Activated T-helper 2 cell treated with anti-CD3 and anti-CD28 coated beads, Interferon-gamma antibody, Interleukin-2, Interleukin-4, amounts not matched to agents 10 μg/mL and 5 μg/mL and 100 μg/mL, durations not matched to agents 14 hours and 24 hours and 36 hours (primary cell): ENCODE data around the gene SLC12A7. TPM values are rescaled to one million over a fixed set of nuclear protein-coding genes. Genes with fewer than 3 reads are reported as not detected.

Experiments
- DNase-seq: peaks from one replicate; pipeline ENCODE4 v3.0.0; 2021; ENCODE audit warnings: low spot score
- H3K27ac Mint-ChIP-seq: one replicate; pipeline ENCODE4 v1.8.0; 2021; ENCODE audit warnings: mixed read lengths
- H3K27me3 Mint-ChIP-seq: one replicate; pipeline ENCODE4 v1.8.0; 2021; ENCODE audit warnings: low read depth, mixed read lengths
- H3K36me3 Mint-ChIP-seq: one replicate; pipeline ENCODE4 v1.8.0; 2021; ENCODE audit warnings: low read depth, mixed read lengths
- H3K4me1 Mint-ChIP-seq: one replicate; pipeline ENCODE4 v1.8.0; 2021; ENCODE audit warnings: low read depth, mixed read lengths
- H3K4me3 Mint-ChIP-seq: one replicate; pipeline ENCODE4 v1.8.0; 2021; ENCODE audit warnings: low read depth, mild to moderate bottlenecking, moderate library complexity, mixed read lengths
- H3K9me3 Mint-ChIP-seq: one replicate; pipeline ENCODE4 v1.8.0; 2021; ENCODE audit warnings: mixed read lengths
- intact Hi-C: fragments of 100-400 bp; cut with micrococcal nuclease; formaldehyde crosslinking; loops from one replicate; pipeline ENCODE4 v1.15.1; 2023
- total RNA-seq: library from RNA; stranded (reverse); gene quantifications from 2 replicates; pipeline ENCODE4 v1.2.3, GENCODE V29; 2022

SLC12A7 gene
- total RNA-seq, 1 donor from 2014 or later = 31.9 TPM

DNA sequence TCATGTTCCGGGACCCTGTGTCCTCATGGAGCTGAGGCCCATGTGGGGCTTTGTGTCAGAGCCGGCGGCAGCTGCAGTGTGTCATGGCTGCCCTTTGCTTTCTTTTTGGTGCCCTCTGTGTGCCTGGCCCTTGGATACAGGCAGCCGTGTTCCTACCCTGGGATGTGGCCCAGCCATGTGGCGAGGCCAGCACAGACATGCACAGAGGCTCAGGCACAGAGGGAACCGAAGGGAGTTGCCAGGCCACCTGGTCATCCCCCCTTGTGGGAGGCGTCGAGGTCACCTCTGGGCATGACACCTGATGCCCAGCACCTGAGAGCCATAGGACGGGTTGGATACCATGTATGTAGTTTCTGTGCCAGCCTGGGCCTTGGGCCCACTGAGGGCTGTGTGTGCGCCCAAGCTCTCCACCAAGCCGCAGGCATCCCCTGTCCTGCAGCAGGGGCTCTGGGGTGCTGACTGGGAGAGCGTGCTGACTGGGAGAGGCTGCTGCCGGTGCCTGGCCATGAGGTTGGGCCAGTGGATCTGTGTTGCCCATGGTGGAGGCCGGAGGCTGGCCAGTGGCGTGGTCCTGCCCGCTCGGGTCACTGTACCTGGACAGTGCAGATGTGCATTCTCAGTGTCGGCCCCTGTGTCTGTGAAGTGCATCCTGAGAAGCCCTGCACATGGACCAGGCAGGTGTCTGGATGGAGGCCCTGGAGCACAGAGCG, 98.5 kb downstream of the SLC12A7 start:
- intact Hi-C loops = no loop called here
- no peak overlapping the region for H3K27ac Mint-ChIP-seq
- H3K36me3 Mint-ChIP-seq = peaks cover 8% of the 10 kb centered on the region
- H3K4me1 Mint-ChIP-seq = peaks cover 17% of the 10 kb centered on the region
- H3K4me3 Mint-ChIP-seq = no peak overlapping the region
- H3K27me3 Mint-ChIP-seq = no peaks in the 10 kb centered on the region
- DNase-seq = no peak
- no peaks in the 10 kb centered on the region for H3K9me3 Mint-ChIP-seq

DNA sequence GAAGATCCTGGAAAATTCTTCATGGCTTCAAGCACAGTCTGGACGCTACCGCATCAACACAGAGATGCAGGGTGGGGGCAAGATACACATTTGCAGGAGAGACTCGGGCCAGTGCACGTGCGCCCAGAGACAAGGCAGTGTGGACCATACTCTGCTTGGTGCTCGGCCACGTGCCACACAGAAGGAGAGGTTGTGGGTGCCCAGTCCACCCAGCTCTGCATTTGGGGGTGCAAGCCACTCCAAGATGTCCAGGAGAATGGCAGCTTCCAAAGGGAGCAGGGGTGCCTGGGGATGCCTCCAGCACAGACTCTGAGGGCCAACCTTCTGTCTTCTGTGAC, 99.0 kb downstream of the SLC12A7 start:
- intact Hi-C loops = no loop called here
- Mint-ChIP-seq H3K36me3 (peaks cover 8% of the 10 kb centered on the region), H3K4me1 (peaks cover 20% of the 10 kb centered on the region), H3K27ac (no peak overlapping the region), H3K27me3 (peaks cover under 1% of the 10 kb centered on the region), H3K4me3 (no peak overlapping the region), H3K9me3 (no peaks in the 10 kb centered on the region)
- no peak for DNase-seq

DNA sequence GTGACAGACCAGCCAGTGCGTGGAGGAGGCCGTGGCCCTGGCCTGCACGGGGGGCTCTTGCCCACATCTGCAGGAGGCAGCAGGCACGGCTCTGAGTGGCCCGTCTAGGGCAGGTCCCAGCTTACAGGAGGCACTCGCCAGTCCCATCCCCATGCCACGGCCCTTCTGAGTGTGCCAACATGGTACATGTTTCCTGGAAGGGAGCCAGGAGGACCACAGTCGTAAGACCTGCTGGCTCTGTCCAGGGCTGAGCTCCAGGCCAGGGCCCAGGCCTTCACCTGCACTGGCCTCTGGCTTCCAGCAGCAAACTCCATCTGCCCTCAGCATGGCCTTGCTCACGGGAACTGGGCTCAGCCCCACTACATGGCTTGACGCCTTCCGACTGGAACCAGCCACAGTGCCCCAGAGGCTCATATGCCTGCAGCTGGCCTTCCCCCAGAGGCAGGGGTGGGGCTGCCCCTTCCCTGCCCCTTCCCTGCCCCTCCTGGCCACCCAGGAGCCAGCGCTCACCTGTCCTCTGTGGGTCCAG, 99.5 kb downstream of the SLC12A7 start:
- Mint-ChIP-seq H3K27ac (no peak overlapping the region), H3K4me1 (peaks cover 21% of the 10 kb centered on the region), H3K4me3 (no peak overlapping the region), H3K36me3 (peaks cover 8% of the 10 kb centered on the region), H3K9me3 (no peaks in the 10 kb centered on the region), H3K27me3 (peaks cover 3% of the 10 kb centered on the region)
- DNase-seq = no peak
- intact Hi-C loops = no loop called here

DNA sequence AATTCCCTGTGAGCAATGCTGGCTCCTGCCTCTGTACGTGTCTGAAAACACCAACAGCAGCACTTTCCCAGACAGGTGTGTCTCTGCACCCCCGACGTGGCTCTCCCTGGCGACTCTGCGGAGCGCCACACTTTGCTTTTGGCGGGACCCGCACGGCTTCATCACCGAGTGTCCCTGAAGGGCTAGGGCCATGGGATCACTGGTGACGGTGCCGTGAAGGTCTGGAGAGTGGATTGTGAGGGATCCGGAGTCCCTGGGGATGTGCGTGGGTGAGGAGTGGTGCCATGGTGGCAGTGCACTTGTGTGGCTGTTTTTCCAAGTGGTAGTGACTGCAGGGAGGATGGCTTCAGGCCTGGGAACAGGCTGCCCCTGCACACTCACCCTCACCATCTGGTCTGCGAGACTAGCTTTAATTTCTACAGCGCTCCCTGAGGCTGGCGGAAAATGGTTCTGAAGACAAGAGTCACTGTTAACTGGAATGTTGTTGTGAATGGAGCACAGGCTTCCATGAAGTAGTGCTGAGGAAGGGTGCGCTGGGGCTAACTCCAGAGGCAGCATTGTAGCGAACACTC, 100.0 kb downstream of the SLC12A7 start:
- peaks cover 23% of the 10 kb centered on the region for H3K4me1 Mint-ChIP-seq
- DNase-seq = no peak
- H3K36me3 Mint-ChIP-seq = peaks cover 8% of the 10 kb centered on the region
- H3K9me3 Mint-ChIP-seq = no peaks in the 10 kb centered on the region
- peaks cover 4% of the 10 kb centered on the region for H3K27me3 Mint-ChIP-seq
- no peak overlapping the region for H3K4me3 Mint-ChIP-seq
- H3K27ac Mint-ChIP-seq = no peak overlapping the region
- intact Hi-C loops = loop anchor here (1.0 to 2.0 kb wide), 2 partner anchors 47 to 89 kb away; no protein-coding TSS in a partner anchor

DNA sequence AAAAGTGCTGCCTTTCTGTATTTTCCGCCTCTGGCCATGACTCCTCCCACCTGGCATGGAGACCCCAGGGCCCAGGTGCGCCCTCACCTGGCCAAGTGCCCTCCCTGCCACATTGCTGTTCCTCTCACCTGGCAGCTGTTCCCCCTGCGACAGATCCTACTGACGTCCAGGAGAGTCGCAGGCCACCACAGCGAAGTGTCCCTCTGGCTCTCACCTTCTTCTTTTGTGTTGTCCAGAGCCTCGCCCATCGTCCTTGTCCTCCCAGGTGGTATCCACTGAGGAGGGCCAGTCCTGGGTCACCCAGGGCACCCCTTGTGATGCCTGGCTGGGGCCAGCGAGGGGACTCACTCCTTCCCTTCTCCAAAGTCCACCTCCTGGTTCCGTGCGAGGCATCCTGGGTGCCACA, 100.6 kb downstream of the SLC12A7 start:
- peaks cover 24% of the 10 kb centered on the region for H3K4me1 Mint-ChIP-seq
- H3K4me3 Mint-ChIP-seq = peak overlapping the region; percentile 53
- H3K27me3 Mint-ChIP-seq = peaks cover 10% of the 10 kb centered on the region
- DNase-seq = peak; percentile 49
- no peak overlapping the region for H3K27ac Mint-ChIP-seq
- intact Hi-C loops = loop anchor here (1.0 to 2.0 kb wide), 2 partner anchors 46 to 88 kb away; no protein-coding TSS in a partner anchor
- no peaks in the 10 kb centered on the region for H3K9me3 Mint-ChIP-seq
- peaks cover 8% of the 10 kb centered on the region for H3K36me3 Mint-ChIP-seq

DNA sequence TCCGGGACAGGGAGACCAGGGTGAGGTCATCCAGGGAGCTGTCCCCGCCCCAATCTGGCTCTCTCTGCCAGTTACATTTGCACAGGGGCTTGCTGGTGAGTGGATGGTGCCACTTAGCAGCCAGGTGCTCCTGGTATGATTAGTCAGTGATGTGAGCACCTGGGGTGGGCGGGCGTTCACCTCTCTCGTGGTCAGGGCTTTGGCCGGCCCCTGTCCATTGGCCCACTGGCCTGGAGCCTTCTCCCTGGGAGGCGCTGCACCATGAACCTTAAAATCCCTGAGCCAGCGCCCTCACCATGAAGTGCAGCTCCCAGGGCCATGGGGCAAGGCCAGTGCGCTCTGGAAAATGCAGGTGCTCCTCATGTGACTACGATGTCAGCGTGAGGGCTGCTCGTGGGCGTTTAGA, 101.2 kb downstream of the SLC12A7 start:
- Mint-ChIP-seq H3K27me3 (peaks cover 13% of the 10 kb centered on the region), H3K36me3 (peaks cover 8% of the 10 kb centered on the region), H3K27ac (no peak overlapping the region), H3K4me1 (peaks cover 27% of the 10 kb centered on the region), H3K4me3 (peak overlapping the region; percentile 69), H3K9me3 (no peaks in the 10 kb centered on the region)
- intact Hi-C loops = loop anchor here (1.0 to 2.0 kb wide), 2 partner anchors 46 to 87 kb away; no protein-coding TSS in a partner anchor
- DNase-seq = no peak

DNA sequence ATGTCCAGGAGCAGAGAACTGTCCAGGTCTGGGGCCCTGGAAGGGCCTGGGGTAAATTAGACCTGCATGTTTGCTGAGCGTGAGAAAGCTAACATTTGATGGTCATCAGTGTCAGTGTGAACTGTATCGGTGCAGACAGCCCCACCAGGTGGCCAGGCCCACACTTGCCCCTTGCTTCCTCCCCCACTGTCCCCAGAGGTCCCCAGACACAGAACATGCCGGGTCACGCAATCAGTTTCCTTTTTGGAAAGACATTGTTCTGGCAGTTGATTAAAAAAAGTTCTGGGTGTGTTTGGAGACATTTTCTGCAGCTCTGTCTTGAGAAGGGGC, 101.7 kb downstream of the SLC12A7 start:
- H3K27ac Mint-ChIP-seq = no peak overlapping the region

DNA sequence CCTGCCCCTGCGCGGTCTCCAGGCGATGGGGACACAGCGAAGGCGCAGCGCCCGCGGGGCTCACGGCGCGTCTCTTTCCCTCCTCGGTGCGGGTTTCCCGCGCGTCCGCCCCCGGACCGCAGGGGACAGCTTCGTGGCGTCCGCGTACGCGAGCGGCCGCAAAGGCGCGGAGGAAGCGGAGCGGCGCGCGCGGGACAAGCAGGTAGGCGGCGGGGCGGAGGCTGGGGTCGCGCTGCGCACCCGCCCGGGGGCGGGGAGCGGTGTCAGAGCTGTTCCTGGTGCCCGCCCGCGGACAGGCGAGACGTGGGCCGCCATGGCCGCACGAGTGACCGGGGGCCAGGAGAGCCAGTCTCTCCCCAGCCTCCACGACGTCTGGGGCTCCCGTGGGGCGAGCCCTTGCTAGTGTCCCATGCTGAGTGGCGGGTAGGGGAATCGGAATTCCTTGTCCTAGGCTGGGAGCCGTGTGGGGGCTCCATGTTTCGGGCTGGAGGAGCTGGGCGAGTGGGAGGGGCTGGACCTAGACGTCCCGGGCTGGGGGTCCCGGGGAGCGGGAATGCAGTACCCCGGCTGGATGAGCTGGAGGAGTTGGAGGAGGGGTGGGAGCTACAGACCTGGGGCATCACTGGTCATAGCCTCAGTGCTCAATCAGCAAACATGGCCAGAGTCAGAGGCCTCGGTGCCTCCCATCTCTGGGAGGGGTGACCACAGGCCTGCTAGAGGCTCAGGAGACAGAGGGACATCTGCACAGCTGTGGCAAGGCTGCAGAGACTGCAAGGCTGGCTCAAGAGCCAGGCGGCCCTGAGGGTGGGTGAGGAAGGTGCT, 102.3 kb downstream of the SLC12A7 start:
- intact Hi-C loops = loop anchor here (2.0 to 5.0 kb wide), 2 partner anchors 45 to 98 kb away; no protein-coding TSS in a partner anchor
- DNase-seq = no peak
- H3K36me3 Mint-ChIP-seq = peaks cover 8% of the 10 kb centered on the region
- no peak overlapping the region for H3K27ac Mint-ChIP-seq
- H3K4me1 Mint-ChIP-seq = peaks cover 27% of the 10 kb centered on the region
- peak overlapping the region; percentile 69 for H3K4me3 Mint-ChIP-seq
- peaks cover 13% of the 10 kb centered on the region for H3K27me3 Mint-ChIP-seq
- H3K9me3 Mint-ChIP-seq = no peaks in the 10 kb centered on the region

More for the DNA sequence above, 101.7 kb downstream of the SLC12A7 start:
- Mint-ChIP-seq H3K36me3 (peaks cover 8% of the 10 kb centered on the region), H3K4me3 (peak overlapping the region; percentile 69), H3K9me3 (no peaks in the 10 kb centered on the region), H3K27me3 (peaks cover 13% of the 10 kb centered on the region), H3K4me1 (peaks cover 27% of the 10 kb centered on the region)
- intact Hi-C loops = loop anchor here (2.0 kb wide), 1 partner anchor 45 kb away; no protein-coding TSS in a partner anchor
- no peak for DNase-seq

DNA sequence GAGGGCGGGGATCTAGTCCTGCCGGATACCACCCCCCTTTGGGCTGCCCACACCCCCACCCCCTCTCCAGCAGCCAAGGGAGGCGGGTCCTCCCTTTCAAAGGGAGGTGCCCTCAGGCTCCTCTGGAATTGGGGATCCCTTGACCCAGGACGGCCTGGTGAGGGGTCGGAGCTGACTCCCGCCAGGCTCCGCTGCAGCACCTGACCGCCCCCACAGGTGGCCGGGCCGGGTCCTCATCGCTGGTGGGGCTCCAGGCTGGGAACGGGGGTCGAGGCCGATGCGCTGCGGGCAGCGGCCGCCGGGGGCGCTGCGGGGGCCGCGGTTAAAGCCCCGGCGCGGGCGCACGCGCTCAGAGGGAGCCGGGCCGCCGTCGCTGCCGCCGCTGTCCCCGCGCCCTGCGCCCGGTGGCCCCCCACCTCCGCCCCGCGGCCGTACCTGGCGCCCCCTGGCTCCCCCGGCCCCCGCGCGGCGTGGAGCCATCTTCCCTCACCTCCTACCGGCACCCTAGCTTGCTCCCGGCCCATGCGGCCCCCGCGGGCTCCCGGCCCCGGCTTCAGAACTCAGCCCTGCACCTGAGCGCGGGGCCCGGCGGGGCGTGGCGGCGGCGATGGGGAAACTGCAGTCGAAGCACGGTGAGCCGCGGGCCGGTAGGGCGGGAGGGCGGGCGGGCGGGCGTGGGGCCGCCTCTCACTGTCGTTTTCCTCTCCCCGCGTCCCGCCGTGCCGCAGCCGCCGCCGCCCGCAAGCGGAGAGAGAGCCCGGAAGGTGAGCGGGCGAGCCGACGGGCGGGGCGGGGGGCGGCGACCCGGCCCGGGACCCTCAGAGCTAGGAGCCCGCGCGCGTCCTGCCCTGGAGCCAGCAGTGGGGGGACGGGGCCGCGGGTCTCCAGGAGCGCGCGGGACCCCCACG, 103.2 kb downstream of the SLC12A7 start, which contains the start of gene NKD2:
Gene NKD2, plus strand, starts transcription at position 352 of the 908 bp plus-strand sequence. Its CDS starts 256 bp downstream, at position 608.
- H3K4me1 Mint-ChIP-seq = peaks cover 29% of the 10 kb centered on the region
- H3K36me3 Mint-ChIP-seq = peaks cover 8% of the 10 kb centered on the region
- no peaks in the 10 kb centered on the region for H3K9me3 Mint-ChIP-seq
- peak within 1 kb of the TSS; percentile 74 for H3K4me3 Mint-ChIP-seq
- H3K27me3 Mint-ChIP-seq = peaks cover 13% of the 10 kb centered on the region
- no peak within 1 kb of the TSS for H3K27ac Mint-ChIP-seq
- DNase-seq = peak; percentile 52
- intact Hi-C loops = loop anchor here (5.0 kb wide), 1 partner anchor 99 kb away; no protein-coding TSS in a partner anchor

DNA sequence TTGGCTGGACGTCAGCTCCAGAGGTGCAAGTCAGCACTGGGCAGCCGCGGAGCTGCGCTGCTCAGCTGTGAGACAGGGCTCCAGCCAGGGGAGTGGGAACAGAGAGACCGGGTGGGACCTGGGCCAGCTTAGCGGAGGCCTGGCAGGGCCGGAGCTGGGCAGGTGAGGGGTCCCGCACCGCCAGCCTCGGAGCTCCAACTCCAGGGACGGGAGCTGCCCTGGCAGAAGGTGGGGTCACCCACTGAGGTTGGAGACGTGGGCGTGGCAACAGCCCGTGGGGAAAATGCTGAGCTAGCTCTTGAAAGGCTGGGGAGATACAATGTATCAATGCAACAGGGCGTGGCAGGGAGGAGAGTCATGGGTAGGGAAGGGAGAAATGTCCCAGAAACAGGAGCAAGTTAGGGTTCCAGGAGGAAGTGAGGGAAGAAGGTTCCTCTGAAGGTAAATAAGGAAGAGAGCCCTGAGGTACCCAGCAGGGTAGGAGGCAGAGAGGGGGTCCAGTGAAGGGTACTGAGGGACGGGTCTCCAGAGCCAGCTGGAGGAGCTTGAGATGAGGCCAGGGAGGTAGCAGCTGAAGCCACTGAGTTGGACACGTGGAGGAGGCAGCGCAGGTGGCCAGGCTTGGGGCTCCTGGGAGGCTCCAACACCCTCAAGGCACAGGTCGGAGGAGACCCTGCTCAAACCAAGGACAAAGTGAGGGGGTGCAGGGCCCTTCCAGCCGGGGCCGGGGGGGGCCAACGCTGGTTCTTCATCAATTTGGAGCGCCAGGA, 104.0 kb downstream of the SLC12A7 start:
- intact Hi-C loops = loop anchor here (5.0 kb wide), 1 partner anchor 99 kb away; no protein-coding TSS in a partner anchor
- H3K27ac Mint-ChIP-seq = no peak overlapping the region
- DNase-seq = no peak
- no peaks in the 10 kb centered on the region for H3K9me3 Mint-ChIP-seq
- H3K36me3 Mint-ChIP-seq = peaks cover 8% of the 10 kb centered on the region
- peaks cover 13% of the 10 kb centered on the region for H3K27me3 Mint-ChIP-seq
- peaks cover 36% of the 10 kb centered on the region for H3K4me1 Mint-ChIP-seq
- peak overlapping the region; percentile 74 for H3K4me3 Mint-ChIP-seq

DNA sequence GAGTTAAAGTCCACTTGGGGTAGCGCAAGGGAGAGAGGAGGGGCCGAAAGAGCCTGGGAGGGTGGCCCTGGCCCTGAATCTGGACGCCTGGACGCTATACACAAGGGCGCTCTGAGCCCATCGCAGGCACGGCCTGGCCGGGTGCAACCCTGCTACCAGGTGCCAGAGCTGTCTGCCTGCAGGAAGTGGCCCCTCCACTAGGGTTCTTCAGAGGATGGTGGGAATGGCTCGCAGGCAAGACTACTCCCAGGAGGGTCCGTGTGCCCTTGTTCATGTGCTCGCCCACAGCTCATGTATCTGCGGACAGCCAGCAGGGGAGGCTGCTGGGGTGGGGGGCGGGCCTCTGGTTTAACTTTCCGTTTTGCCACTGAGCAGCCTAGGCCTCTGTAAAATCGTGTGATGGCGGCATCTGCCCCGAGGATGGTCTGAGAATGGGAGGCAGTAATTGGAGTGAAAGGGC, 104.6 kb downstream of the SLC12A7 start:
- no peak overlapping the region for H3K27ac Mint-ChIP-seq
- peaks cover 8% of the 10 kb centered on the region for H3K36me3 Mint-ChIP-seq
- H3K4me3 Mint-ChIP-seq = peak overlapping the region; percentile 7
- no peaks in the 10 kb centered on the region for H3K9me3 Mint-ChIP-seq
- intact Hi-C loops = loop anchor here (5.0 kb wide), 1 partner anchor 100 kb away; no protein-coding TSS in a partner anchor
- H3K27me3 Mint-ChIP-seq = peaks cover 13% of the 10 kb centered on the region
- peaks cover 40% of the 10 kb centered on the region for H3K4me1 Mint-ChIP-seq
- no peak for DNase-seq
